HG03378 (cell line): ENCODE measurements around the gene PTPRN2.

Experiments
- ATAC-seq: cut with Tn5 transposase; IDR thresholded peaks from one replicate; pipeline ENCODE4 v1.9.1; 2021; ENCODE audit warnings: mild to moderate bottlenecking, moderate library complexity; ENCODE audit not compliant: unreplicated experiment

PTPRN2 gene

GRCh38 chr7:157553256-157553655, 1034.4 kb downstream of the PTPRN2 start:
- ATAC-seq: no peak

- ATAC-seq: no peak
These were observed 1035.2 kb downstream of the PTPRN2 start for GRCh38 chr7:157552295-157552993.

GRCh38 chr7:157551325-157552070, 1036.1 kb downstream of the PTPRN2 start:
- ATAC-seq: no peak

- no peak for ATAC-seq
These were observed 1037.0 kb downstream of the PTPRN2 start for GRCh38 chr7:157550300-157551275.

GRCh38 chr7:157549612-157550299, 1037.9 kb downstream of the PTPRN2 start:
- no peak for ATAC-seq

- no peak for ATAC-seq
These were observed 1038.8 kb downstream of the PTPRN2 start for GRCh38 chr7:157548691-157549303.

- no peak for ATAC-seq
These were observed 1040.0 kb downstream of the PTPRN2 start for GRCh38 chr7:157547611-157548010.

GRCh38 chr7:157547102-157547501, 1040.5 kb downstream of the PTPRN2 start:
- ATAC-seq: no peak

GRCh38 chr7:157545681-157546060, 1042.0 kb downstream of the PTPRN2 start:
- no peak for ATAC-seq

- ATAC-seq: no peak
These were observed 1042.5 kb downstream of the PTPRN2 start for GRCh38 chr7:157544980-157545680.

GRCh38 chr7:157544226-157544625, 1043.4 kb downstream of the PTPRN2 start:
- ATAC-seq: no peak

- no peak for ATAC-seq
These were observed 1043.8 kb downstream of the PTPRN2 start for GRCh38 chr7:157543791-157544190.

GRCh38 chr7:157543276-157543675, 1044.3 kb downstream of the PTPRN2 start:
- no peak for ATAC-seq

GRCh38 chr7:157542068-157543021, 1045.3 kb downstream of the PTPRN2 start:
- ATAC-seq: no peak

GRCh38 chr7:157541295-157542067, 1046.1 kb downstream of the PTPRN2 start:
- no peak for ATAC-seq

GRCh38 chr7:157540606-157541294, 1046.9 kb downstream of the PTPRN2 start:
- ATAC-seq: no peak

GRCh38 chr7:157540020-157540419, 1047.6 kb downstream of the PTPRN2 start:
- ATAC-seq: no peak
